ENCODE results near the gene THRB. TPM values are rescaled to one million over a fixed set of nuclear protein-coding genes. Genes with fewer than 3 reads are reported as not detected.

The THRB gene
- total and polyA plus RNA-seq, 8 donors = 10.1 to 18.6 (median 15.1) TPM

GRCh38 chr3:24258727-24259600 lies 235.7 kb downstream of the THRB start:
- no peaks in the 10 kb centered on the region for H3K9me3 ChIP-seq
- ATAC-seq = no peak
- H3K27me3 ChIP-seq = no peaks in the 10 kb centered on the region
- no peak overlapping the region for H3K27ac ChIP-seq
- no peak for DNase-seq
- no peaks in the 10 kb centered on the region for H3K36me3 ChIP-seq
- no peak for TF ChIP-seq CTCF (IDR thresholded peaks at IDR 0.05)
- H3K4me1 ChIP-seq = no peaks in the 10 kb centered on the region
- H3K4me3 ChIP-seq = no peak overlapping the region
- intact Hi-C loops (cut with DNase I) = no loop called here

- H3K27me3 ChIP-seq = no peaks in the 10 kb centered on the region
- no peak overlapping the region for H3K4me3 ChIP-seq
- H3K9me3 ChIP-seq = no peaks in the 10 kb centered on the region
- no peaks in the 10 kb centered on the region for H3K4me1 ChIP-seq
- intact Hi-C loops (cut with DNase I) = no loop called here
- DNase-seq (no peak), ATAC-seq (no peak)
- TF ChIP-seq CTCF (IDR thresholded peaks at IDR 0.05) = no peak
- no peaks in the 10 kb centered on the region for H3K36me3 ChIP-seq
- no peak overlapping the region for H3K27ac ChIP-seq
These were observed 236.4 kb downstream of the THRB start for GRCh38 chr3:24258260-24258659.

- H3K9me3 ChIP-seq = no peaks in the 10 kb centered on the region
- TF ChIP-seq CTCF (IDR thresholded peaks at IDR 0.05) = no peak
- intact Hi-C loops (cut with DNase I) = no loop called here
- no peak overlapping the region for H3K4me3 ChIP-seq
- DNase-seq (no peak), ATAC-seq (no peak)
- H3K27ac ChIP-seq = no peak overlapping the region
- no peaks in the 10 kb centered on the region for H3K4me1 ChIP-seq
- no peaks in the 10 kb centered on the region for H3K36me3 ChIP-seq
- no peaks in the 10 kb centered on the region for H3K27me3 ChIP-seq
These were observed 239.2 kb downstream of the THRB start for GRCh38 chr3:24255414-24255813.

GRCh38 chr3:24254649-24255048 lies 240.0 kb downstream of the THRB start:
- TF ChIP-seq CTCF (IDR thresholded peaks at IDR 0.05) = no peak
- no peak for DNase-seq
- Histone ChIP-seq H3K4me1 (no peaks in the 10 kb centered on the region), H3K9me3 (no peaks in the 10 kb centered on the region), H3K4me3 (no peak overlapping the region), H3K27me3 (no peaks in the 10 kb centered on the region), H3K27ac (no peak overlapping the region), H3K36me3 (no peaks in the 10 kb centered on the region)
- intact Hi-C loops (cut with DNase I) = no loop called here
- ATAC-seq = no peak

- no peaks in the 10 kb centered on the region for H3K27me3 ChIP-seq
- no peak for DNase-seq
- H3K4me1 ChIP-seq = no peaks in the 10 kb centered on the region
- intact Hi-C loops (cut with DNase I) = no loop called here
- ATAC-seq = no peak
- H3K4me3 ChIP-seq = no peak overlapping the region
- no peaks in the 10 kb centered on the region for H3K36me3 ChIP-seq
- TF ChIP-seq CTCF (IDR thresholded peaks at IDR 0.05) = no peak
- H3K27ac ChIP-seq = no peak overlapping the region
- no peaks in the 10 kb centered on the region for H3K9me3 ChIP-seq
These were observed 241.3 kb downstream of the THRB start for GRCh38 chr3:24253336-24253735.

Measured in left lung (tissue), 10 donors.